ENCODE measurements around the gene PAK3. TPM values are rescaled to one million over a fixed set of nuclear protein-coding genes. Genes with fewer than 3 reads are reported as not detected.

The PAK3 gene
- total and polyA plus RNA-seq, 2 of the 4 experiments (the other 2 are of a cell fraction), result 0.22 to 0.36 TPM

DNA sequence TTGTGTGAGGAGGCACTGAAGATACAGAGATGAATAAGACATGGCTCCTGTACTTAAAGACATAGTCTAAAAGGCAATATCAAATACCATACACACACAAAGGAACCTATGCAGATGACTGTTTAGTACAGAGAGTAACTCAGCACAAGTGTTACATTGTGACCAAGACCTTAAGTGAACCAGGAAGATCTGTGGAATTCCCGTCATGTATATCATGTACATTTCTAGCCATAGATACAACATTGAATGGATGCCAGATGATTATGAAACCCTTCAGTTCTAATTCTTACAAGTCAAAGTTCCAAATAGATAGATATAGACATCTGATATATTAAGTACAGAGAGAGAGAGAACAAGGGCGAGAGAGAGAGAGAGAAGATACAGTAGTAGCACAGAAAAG lies 73.2 kb downstream of the PAK3 start:
- no peaks in the 10 kb centered on the region for H3K9me3 ChIP-seq (ENCODE audit: control insufficient read depth, insufficient read depth, low read length)
- no peak for ATAC-seq (ENCODE audit: low read depth)
- no peak overlapping the region for H3K27ac ChIP-seq (ENCODE audit: insufficient read depth, low read length)
- H3K4me3 ChIP-seq (ENCODE audit: insufficient read depth, low read depth, low read length), result no peak overlapping the region
- H3K9ac ChIP-seq (ENCODE audit: low read depth, low read length), result no peak overlapping the region
- H3K18ac ChIP-seq (ENCODE audit: low read depth, low read length), result no peak overlapping the region
- H2AK5ac ChIP-seq (ENCODE audit: low read depth, low read length), result no peak overlapping the region
- no peak overlapping the region for H2AFZ ChIP-seq (replicated peaks; ENCODE audit: low read length, poor library complexity)
- H2BK120ac ChIP-seq (ENCODE audit: low read depth, low read length), result no peak overlapping the region
- dilution Hi-C loops (cut with HindIII; ENCODE audit: low sequenced_read_pairs, unreplicated experiment) (no loop called here), intact Hi-C loops (cut with micrococcal nuclease) (no loop called here), in situ Hi-C loops (cut with MboI; ENCODE audit: low sequenced_read_pairs) (no loop called here)
- H3K4me1 ChIP-seq (ENCODE audit: control insufficient read depth, insufficient read depth, low read length), result no peaks in the 10 kb centered on the region
- no peaks in the 10 kb centered on the region for H3K36me3 ChIP-seq (ENCODE audit: control insufficient read depth, insufficient read depth, low read length)
- no peak overlapping the region for H3K23ac ChIP-seq (ENCODE audit: low read depth, low read length)
- H3K27me3 ChIP-seq (ENCODE audit: control insufficient read depth, insufficient read depth, low read length), result no peaks in the 10 kb centered on the region; the same call in none of the 2 replicates
- POLR2A ChIA-PET (ENCODE audit: unreplicated experiment), result no interaction called here
- no TSS peak for BruUV-seq (replicated peaks)
- H2BK20ac ChIP-seq (ENCODE audit: low read depth, low read length), result no peak overlapping the region
- TF ChIP-seq, protein P1, sequence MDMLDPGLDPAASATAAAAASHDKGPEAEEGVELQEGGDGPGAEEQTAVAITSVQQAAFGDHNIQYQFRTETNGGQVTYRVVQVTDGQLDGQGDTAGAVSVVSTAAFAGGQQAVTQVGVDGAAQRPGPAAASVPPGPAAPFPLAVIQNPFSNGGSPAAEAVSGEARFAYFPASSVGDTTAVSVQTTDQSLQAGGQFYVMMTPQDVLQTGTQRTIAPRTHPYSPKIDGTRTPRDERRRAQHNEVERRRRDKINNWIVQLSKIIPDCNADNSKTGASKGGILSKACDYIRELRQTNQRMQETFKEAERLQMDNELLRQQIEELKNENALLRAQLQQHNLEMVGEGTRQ (IDR thresholded peaks at IDR 0.05; ENCODE audit: low read depth, low read length), result no peak
- no peak for TF ChIP-seq CHD1 (IDR thresholded peaks at IDR 0.05; ENCODE audit: low read depth, low read length)
- no peak for TF ChIP-seq MXI1 (IDR thresholded peaks at IDR 0.05; ENCODE audit: borderline replicate concordance, low read depth, low read length)
- TF ChIP-seq RAD21 (IDR thresholded peaks at IDR 0.05; ENCODE audit: low read length), result no peak
- TF ChIP-seq RCOR1 (IDR thresholded peaks at IDR 0.05; ENCODE audit: insufficient replicate concordance, low read length), result no peak
- no peak for TF ChIP-seq ELK1 (IDR thresholded peaks at IDR 0.05; ENCODE audit: borderline replicate concordance, low read depth, low read length)
- TF ChIP-seq RFX5 (IDR thresholded peaks at IDR 0.05; ENCODE audit: low read depth, low read length), result no peak
- TF ChIP-seq NFE2L2 (IDR thresholded peaks at IDR 0.05; ENCODE audit: low read depth, low read length), result no peak
- no peak for TF ChIP-seq SMC3 (IDR thresholded peaks at IDR 0.05; ENCODE audit: low read depth, low read length)
- no peak for TF ChIP-seq BHLHE40 (IDR thresholded peaks at IDR 0.05; ENCODE audit: low read depth, low read length)
- no peak for TF ChIP-seq FOS (IDR thresholded peaks at IDR 0.05; ENCODE audit: low read depth, low read length)
- TF ChIP-seq MAZ (IDR thresholded peaks at IDR 0.05; ENCODE audit: borderline replicate concordance, low read depth, low read length), result no peak
- TF ChIP-seq MAFK (IDR thresholded peaks at IDR 0.05; ENCODE audit: low read depth, low read length), result no peak
- TF ChIP-seq POLR2A (IDR thresholded peaks at IDR 0.05; ENCODE audit: low read depth, low read length), result no peak
- no peak for TF ChIP-seq CEBPB (IDR thresholded peaks at IDR 0.05; ENCODE audit: low read depth, low read length)
- H3K4me2 ChIP-seq (ENCODE audit: low read depth, low read length), result no peak overlapping the region
- H3K79me1 ChIP-seq (ENCODE audit: low read depth in 1 of 2, low read length in 2 of 2), result no peaks in the 10 kb centered on the region
- no peak overlapping the region for H4K8ac ChIP-seq (ENCODE audit: low read depth in 2 of 2, low read length in 2 of 2)
- H3K4ac ChIP-seq (ENCODE audit: low read depth, low read length), result no peak overlapping the region
- no peak overlapping the region for H4K5ac ChIP-seq (ENCODE audit: low read depth, low read length)
- H3K56ac ChIP-seq (ENCODE audit: extremely low read depth, insufficient read depth, low read length), result no peak overlapping the region
- no peaks in the 10 kb centered on the region for H3K9me1 ChIP-seq (ENCODE audit: insufficient read depth, low read length)
- CTCF ChIA-PET, result no interaction called here
- H4K20me1 ChIP-seq (ENCODE audit: insufficient read depth, low read length), result no peaks in the 10 kb centered on the region
- no CpG with 5 or more reads among the region's 2 CpGs for WGBS, 2 experiments (ENCODE audit: extremely low coverage in 2 of 2, insufficient read length in 1 of 2)
- no peak overlapping the region for H3K14ac ChIP-seq (replicated peaks; ENCODE audit: low read depth, low read length)
- no peak overlapping the region for H2BK5ac ChIP-seq (ENCODE audit: low read depth, low read length, poor library complexity, severe bottlenecking)
- no peak overlapping the region for H2AK9ac ChIP-seq (replicated peaks; ENCODE audit: low read depth, low read length, poor library complexity)
- H4K91ac ChIP-seq (ENCODE audit: insufficient read depth, low read depth, low read length), result no peak overlapping the region
- no peak for DNase-seq
- H2BK15ac ChIP-seq (ENCODE audit: low read depth, low read length), result no peak overlapping the region
